ENCODE measurements around the gene CFD. TPM values are rescaled to one million over a fixed set of nuclear protein-coding genes. Genes with fewer than 3 reads are reported as not detected.

Gene CFD
- total RNA-seq, 1 donor from 2014 or later: 5.2 TPM

- TF ChIP-seq, protein P1, sequence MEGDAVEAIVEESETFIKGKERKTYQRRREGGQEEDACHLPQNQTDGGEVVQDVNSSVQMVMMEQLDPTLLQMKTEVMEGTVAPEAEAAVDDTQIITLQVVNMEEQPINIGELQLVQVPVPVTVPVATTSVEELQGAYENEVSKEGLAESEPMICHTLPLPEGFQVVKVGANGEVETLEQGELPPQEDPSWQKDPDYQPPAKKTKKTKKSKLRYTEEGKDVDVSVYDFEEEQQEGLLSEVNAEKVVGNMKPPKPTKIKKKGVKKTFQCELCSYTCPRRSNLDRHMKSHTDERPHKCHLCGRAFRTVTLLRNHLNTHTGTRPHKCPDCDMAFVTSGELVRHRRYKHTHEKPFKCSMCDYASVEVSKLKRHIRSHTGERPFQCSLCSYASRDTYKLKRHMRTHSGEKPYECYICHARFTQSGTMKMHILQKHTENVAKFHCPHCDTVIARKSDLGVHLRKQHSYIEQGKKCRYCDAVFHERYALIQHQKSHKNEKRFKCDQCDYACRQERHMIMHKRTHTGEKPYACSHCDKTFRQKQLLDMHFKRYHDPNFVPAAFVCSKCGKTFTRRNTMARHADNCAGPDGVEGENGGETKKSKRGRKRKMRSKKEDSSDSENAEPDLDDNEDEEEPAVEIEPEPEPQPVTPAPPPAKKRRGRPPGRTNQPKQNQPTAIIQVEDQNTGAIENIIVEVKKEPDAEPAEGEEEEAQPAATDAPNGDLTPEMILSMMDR (conservative IDR thresholded peaks at IDR 0.05; ENCODE audit: low read depth, low read length): peak; percentile 23
- DNase-seq (ENCODE audit: low read depth): no peak
Observed at GRCh38 chr19:883661-884211, 24.3 kb downstream of the CFD start.

GRCh38 chr19:884420-885211 lies 25.2 kb downstream of the CFD start:
- H3K4me3 ChIP-seq (ENCODE audit: low read depth, low read length): no peak overlapping the region
- TF ChIP-seq, protein P1 (conservative IDR thresholded peaks at IDR 0.05; ENCODE audit: low read depth, low read length): no peak
- DNase-seq (ENCODE audit: low read depth): no peak

More at GRCh38 chr19:883661-884211, 24.3 kb downstream of the CFD start:
- H3K4me3 ChIP-seq (ENCODE audit: low read depth, low read length): no peak overlapping the region

DNA sequence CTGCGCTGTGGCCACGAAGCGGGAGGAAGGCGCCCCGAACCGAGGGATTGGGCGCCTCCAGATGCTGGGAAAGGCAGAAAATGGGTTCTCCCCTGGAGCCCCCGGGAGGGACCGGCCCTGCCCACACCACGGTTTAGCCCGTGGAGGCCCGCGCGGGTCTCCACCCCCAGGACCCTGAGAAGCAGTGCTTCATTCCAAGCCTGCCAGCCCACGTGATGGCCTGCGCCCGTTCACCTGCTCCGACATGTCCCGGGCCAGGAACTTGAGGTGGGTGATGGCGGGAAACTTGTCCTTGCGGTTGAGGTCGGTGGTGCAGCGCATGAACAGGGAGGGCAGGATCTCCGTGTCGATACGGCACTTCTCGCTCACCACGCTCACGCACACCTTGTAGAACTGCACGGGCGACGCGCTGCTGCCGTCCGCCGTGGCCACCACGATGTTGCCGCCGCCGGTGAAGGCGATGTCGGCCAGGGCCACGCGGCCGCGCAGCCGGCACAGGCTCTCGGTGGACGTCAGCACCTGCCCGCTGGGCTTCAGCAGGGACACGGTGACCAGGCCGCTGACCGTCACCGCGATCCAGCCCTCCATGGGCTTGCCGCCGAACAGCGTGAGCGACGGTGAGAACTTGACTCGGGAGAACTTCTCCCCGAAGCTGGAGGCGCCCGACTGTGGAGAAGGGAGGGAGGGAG lies 26.2 kb downstream of the CFD start:
- TF ChIP-seq, protein P1 (conservative IDR thresholded peaks at IDR 0.05; ENCODE audit: low read depth, low read length): no peak
- H3K4me3 ChIP-seq (ENCODE audit: low read depth, low read length): no peak overlapping the region
- DNase-seq (ENCODE audit: low read depth): no peak

GRCh38 chr19:887072-887471 lies 27.6 kb downstream of the CFD start:
- no peak overlapping the region for H3K4me3 ChIP-seq (ENCODE audit: low read depth, low read length)
- no peak for DNase-seq (ENCODE audit: low read depth)
- TF ChIP-seq, protein P1 (conservative IDR thresholded peaks at IDR 0.05; ENCODE audit: low read depth, low read length): no peak

GRCh38 chr19:887599-887998 lies 28.1 kb downstream of the CFD start:
- no peak overlapping the region for H3K4me3 ChIP-seq (ENCODE audit: low read depth, low read length)
- no peak for DNase-seq (ENCODE audit: low read depth)
- TF ChIP-seq, protein P1 (conservative IDR thresholded peaks at IDR 0.05; ENCODE audit: low read depth, low read length): no peak

GRCh38 chr19:888581-889385 lies 29.3 kb downstream of the CFD start:
- H3K4me3 ChIP-seq (ENCODE audit: low read depth, low read length): no peak overlapping the region
- TF ChIP-seq, protein P1 (conservative IDR thresholded peaks at IDR 0.05; ENCODE audit: low read depth, low read length): no peak
- no peak for DNase-seq (ENCODE audit: low read depth)
